ENCODE data around the gene DUXA. TPM values are rescaled to one million over a fixed set of nuclear protein-coding genes. Genes with fewer than 3 reads are reported as not detected.

DUXA gene
- total and polyA plus RNA-seq, 9 of the 15 experiments (the other 6 are each of a cell fraction or from before 2014, with no cell fraction given): not detected

GRCh38 chr19:57105976-57106721, 61.1 kb downstream of the DUXA start:
- BruUV-seq (replicated peaks): no TSS peak
- Histone ChIP-seq H3K79me2 (ENCODE audit: control insufficient read depth, insufficient read depth, low read length) (no peaks in the 10 kb centered on the region), H3K36me3 (ENCODE audit: control insufficient read depth, insufficient read depth, low read length) (no peaks in the 10 kb centered on the region), H3K4me3 (no peak overlapping the region), H3K9me1 (ENCODE audit: control insufficient read depth, insufficient read depth, low read length) (no peaks in the 10 kb centered on the region), H4K20me1 (replicated peaks; ENCODE audit: control insufficient read depth, insufficient read depth, low read length) (no peaks in the 10 kb centered on the region), H3K9ac (ENCODE audit: insufficient read depth in 1 of 2, low read depth in 2 of 2, low read length in 2 of 2) (no peak overlapping the region), H3K9me3 (replicated peaks; ENCODE audit: control insufficient read depth, insufficient read depth, low read depth, low read length) (no peaks in the 10 kb centered on the region), H3K4me2 (ENCODE audit: insufficient read depth, low read length) (no peak overlapping the region), H3K27ac (ENCODE audit: extremely low read depth, low read depth, low read length) (no peak overlapping the region), H3K27me3 (ENCODE audit: control insufficient read depth in 2 of 2, insufficient read depth in 2 of 2, low read length in 2 of 2) (no peaks in the 10 kb centered on the region), H3K4me1 (replicated peaks in 1 of 2; ENCODE audit: control insufficient read depth in 2 of 2, insufficient read depth in 2 of 2, low read length in 2 of 2) (no peaks in the 10 kb centered on the region), H2AFZ (ENCODE audit: low read depth, low read length) (no peak overlapping the region)
- ChIA-PET POLR2A (no interaction called here), CTCF (ENCODE audit: low intra/inter-chr PET ratio) (no interaction called here)
- FAIRE-seq (no peak), ATAC-seq (no peak), DNase-seq (ENCODE audit: extremely low read depth in 1 of 4, low spot score in 3 of 4) (no peak)
- intact Hi-C loops (cut with micrococcal nuclease) (loop anchor here (10.0 kb wide), 1 partner anchor 1049 kb away; the partner anchor contains the start of gene ZNF329), in situ Hi-C loops (cut with MboI) (no loop called here)
- WGBS (ENCODE audit: insufficient coverage, low coverage, missing lambda C conversion rate): 41% methylated on average over 26 of the region's 57 CpGs
- TF ChIP-seq HNRNPL (IDR thresholded peaks at IDR 0.05; ENCODE audit: low read depth, low read length) (no peak), PYGO2 (tag; IDR thresholded peaks at IDR 0.05) (no peak), FOXO4 (CRISPR knock-in tag; IDR thresholded peaks at IDR 0.05) (no peak), CLOCK (CRISPR knock-in tag; IDR thresholded peaks at IDR 0.05; ENCODE audit: borderline replicate concordance) (no peak), ZBTB49 (CRISPR knock-in tag; IDR thresholded peaks at IDR 0.05; ENCODE audit: borderline replicate concordance) (no peak)

All from K562 (cell line).